Measurements from ENCODE around the gene SEMA6D. TPM values are rescaled to one million over a fixed set of nuclear protein-coding genes. Genes with fewer than 3 reads are reported as not detected.

The SEMA6D gene
- total RNA-seq, 3 donors from 2014 or later (not counting 1 experiment from before 2014, with no cell fraction given), result not detected

- TF ChIP-seq CTCF (IDR thresholded peaks at IDR 0.05), result no peak
- Histone ChIP-seq H3K36me3 (ENCODE audit: control insufficient read depth, insufficient read depth, low read length) (no peaks in the 10 kb centered on the region), H3K27me3 (ENCODE audit: control insufficient read depth, insufficient read depth, low read length) (no peaks in the 10 kb centered on the region), H3K4me1 (ENCODE audit: control insufficient read depth, insufficient read depth, low read length) (no peaks in the 10 kb centered on the region), H3K4me3 (ENCODE audit: low read length) (no peak overlapping the region), H3K9me3 (ENCODE audit: control insufficient read depth, insufficient read depth, low read length) (no peaks in the 10 kb centered on the region), H3K27ac (ENCODE audit: low read length) (no peak overlapping the region)
- Mint-ChIP-seq H3K9me3 (peaks cover 2% of the 10 kb centered on the region in 2 donors), H3K4me3 (no peak overlapping the region), H3K27ac (no peak overlapping the region), H3K4me1 (no peaks in the 10 kb centered on the region), H3K27me3 (ENCODE audit: low read depth in 2 of 2) (peaks cover 0 to 6% of the 10 kb centered on the region in 2 donors), H3K36me3 (no peaks in the 10 kb centered on the region)
- ATAC-seq, result no peak
- intact Hi-C loops (cut with micrococcal nuclease), result no loop called here
- no peak for DNase-seq
- 100% methylated on average over 1 of the region's 1 CpG for WGBS (ENCODE audit: insufficient coverage)
Observed at GRCh38 chr15:47791161-47791560, 73.9 kb downstream of the SEMA6D start.

DNA sequence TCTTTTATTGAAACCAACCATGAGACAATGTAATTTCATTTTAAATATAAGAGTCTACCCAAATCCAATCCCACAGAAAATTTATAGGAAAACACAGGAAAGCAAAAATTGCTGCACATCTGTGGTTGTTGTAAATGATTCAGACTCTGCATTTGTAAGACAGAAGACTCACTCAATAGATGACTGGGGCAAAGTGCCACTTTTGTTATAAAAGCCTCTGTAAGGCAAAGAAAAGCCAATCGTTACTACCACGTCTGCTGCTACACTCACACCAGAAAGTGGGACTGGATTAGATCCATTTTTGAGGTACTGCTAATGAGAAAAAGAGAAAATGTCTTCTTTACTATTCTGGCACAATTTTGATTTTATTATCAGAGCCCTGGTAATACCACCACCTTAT, 74.9 kb downstream of the SEMA6D start:
- 88% methylated on average over 2 of the region's 2 CpGs for WGBS (ENCODE audit: insufficient coverage)
- Mint-ChIP-seq H3K36me3 (no peaks in the 10 kb centered on the region), H3K27ac (no peak overlapping the region), H3K27me3 (ENCODE audit: low read depth in 2 of 2) (peaks cover 0 to 6% of the 10 kb centered on the region in 2 donors), H3K4me1 (no peaks in the 10 kb centered on the region), H3K9me3 (no peaks in the 10 kb centered on the region), H3K4me3 (no peak overlapping the region)
- Histone ChIP-seq H3K36me3 (ENCODE audit: control insufficient read depth, insufficient read depth, low read length) (no peaks in the 10 kb centered on the region), H3K4me3 (ENCODE audit: low read length) (no peak overlapping the region), H3K27me3 (ENCODE audit: control insufficient read depth, insufficient read depth, low read length) (no peaks in the 10 kb centered on the region), H3K9me3 (ENCODE audit: control insufficient read depth, insufficient read depth, low read length) (no peaks in the 10 kb centered on the region), H3K4me1 (ENCODE audit: control insufficient read depth, insufficient read depth, low read length) (no peaks in the 10 kb centered on the region), H3K27ac (ENCODE audit: low read length) (no peak overlapping the region)
- no peak for ATAC-seq
- no peak for DNase-seq
- no peak for TF ChIP-seq CTCF (IDR thresholded peaks at IDR 0.05)
- intact Hi-C loops (cut with micrococcal nuclease), result no loop called here

- intact Hi-C loops (cut with micrococcal nuclease), result no loop called here
- ATAC-seq (no peak), DNase-seq (no peak)
- Histone ChIP-seq H3K4me1 (ENCODE audit: control insufficient read depth, insufficient read depth, low read length) (no peaks in the 10 kb centered on the region), H3K27me3 (ENCODE audit: control insufficient read depth, insufficient read depth, low read length) (no peaks in the 10 kb centered on the region), H3K9me3 (ENCODE audit: control insufficient read depth, insufficient read depth, low read length) (no peaks in the 10 kb centered on the region), H3K4me3 (ENCODE audit: low read length) (no peak overlapping the region), H3K36me3 (ENCODE audit: control insufficient read depth, insufficient read depth, low read length) (no peaks in the 10 kb centered on the region), H3K27ac (ENCODE audit: low read length) (no peak overlapping the region)
- no peak for TF ChIP-seq CTCF (IDR thresholded peaks at IDR 0.05)
- Mint-ChIP-seq H3K27ac (no peak overlapping the region), H3K27me3 (ENCODE audit: low read depth in 2 of 2) (peaks cover 0 to 6% of the 10 kb centered on the region in 2 donors), H3K4me1 (no peaks in the 10 kb centered on the region), H3K36me3 (no peaks in the 10 kb centered on the region), H3K9me3 (no peaks in the 10 kb centered on the region), H3K4me3 (no peak overlapping the region)
- WGBS (ENCODE audit: insufficient coverage), result 87% methylated on average over 3 of the region's 3 CpGs
Observed at GRCh38 chr15:47794252-47794914, 77.1 kb downstream of the SEMA6D start.

GRCh38 chr15:47795864-47796263, 78.6 kb downstream of the SEMA6D start:
- Mint-ChIP-seq H3K27me3 (ENCODE audit: low read depth in 2 of 2) (peaks cover 0 to 6% of the 10 kb centered on the region in 2 donors), H3K36me3 (no peaks in the 10 kb centered on the region), H3K4me3 (no peak overlapping the region), H3K27ac (no peak overlapping the region), H3K4me1 (no peaks in the 10 kb centered on the region), H3K9me3 (peaks cover 0 to 3% of the 10 kb centered on the region in 2 donors)
- H3K36me3 ChIP-seq (ENCODE audit: control insufficient read depth, insufficient read depth, low read length), result no peaks in the 10 kb centered on the region
- DNase-seq, result no peak
- H3K27me3 ChIP-seq (ENCODE audit: control insufficient read depth, insufficient read depth, low read length), result no peaks in the 10 kb centered on the region
- H3K4me1 ChIP-seq (ENCODE audit: control insufficient read depth, insufficient read depth, low read length), result no peaks in the 10 kb centered on the region
- no peak for TF ChIP-seq CTCF (IDR thresholded peaks at IDR 0.05)
- no peaks in the 10 kb centered on the region for H3K9me3 ChIP-seq (ENCODE audit: control insufficient read depth, insufficient read depth, low read length)
- WGBS (ENCODE audit: insufficient coverage), result 71% methylated on average over 2 of the region's 3 CpGs
- no peak overlapping the region for H3K27ac ChIP-seq (ENCODE audit: low read length)
- H3K4me3 ChIP-seq (ENCODE audit: low read length), result no peak overlapping the region
- intact Hi-C loops (cut with micrococcal nuclease), result no loop called here
- no peak for ATAC-seq

Measured in natural killer cell (primary cell).